Stimulated activated naive CD4-positive, alpha-beta T cell (primary cell): Measurements from ENCODE around the gene ST6GALNAC6.
"Not testable (repeated sequence)": the region's sequence is repeated elsewhere in the genome, so short reads cannot be mapped to it uniquely, and the experiment has no call there.

Experiments used
- DNase-seq, 6 experiments: peaks; one replicate each; lab custom pipeline; 2025; lab: John Stamatoyannopoulos, UW

ST6GALNAC6 gene

GRCh38 chr9:127893392-127893791, 6.0 kb downstream of the ST6GALNAC6 start:
- DNase-seq: no peak

DNA sequence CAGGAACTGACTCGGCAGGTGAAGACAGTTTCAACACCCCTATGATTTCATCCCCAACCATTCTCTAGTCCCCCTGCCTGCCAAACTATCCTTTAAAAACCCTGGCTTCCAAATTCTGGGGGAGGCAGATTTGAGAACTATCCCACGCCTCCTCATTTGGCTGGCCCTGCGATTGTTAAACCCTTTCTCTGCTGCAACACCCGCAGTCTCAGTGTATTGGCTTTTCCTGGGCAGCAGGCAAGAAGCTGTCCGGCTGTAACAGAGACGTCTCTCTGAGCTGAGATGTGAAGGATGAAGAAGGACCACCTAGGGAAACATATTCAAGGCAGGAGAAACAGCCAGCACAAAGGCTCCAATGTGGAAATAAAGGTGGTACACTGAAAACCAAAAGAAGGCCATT, 6.6 kb downstream of the ST6GALNAC6 start:
- DNase-seq: no peak

- DNase-seq: no peak
Observed at GRCh38 chr9:127890053-127890452, 9.3 kb downstream of the ST6GALNAC6 start.

DNA sequence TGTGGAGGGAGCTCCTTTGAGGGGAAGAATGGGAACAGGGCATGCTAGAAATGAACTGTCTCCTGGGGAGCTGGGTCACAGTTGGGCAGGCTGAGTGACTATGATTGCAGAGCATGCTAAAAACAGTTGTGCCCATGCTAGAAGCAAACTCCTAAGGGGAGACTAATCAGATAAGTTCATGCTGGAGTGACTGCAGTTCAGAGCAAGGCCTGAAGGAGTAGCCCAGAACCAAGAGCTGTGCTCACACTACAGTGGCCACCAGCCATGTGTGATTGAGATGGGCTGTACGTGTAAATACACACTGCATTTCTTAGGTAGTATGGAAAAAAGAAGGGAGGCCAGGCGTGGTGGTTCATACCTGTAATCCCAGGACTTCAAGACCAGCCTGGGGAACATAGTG, 11.6 kb downstream of the ST6GALNAC6 start:
- no peak for DNase-seq

- DNase-seq: no peak
Observed at GRCh38 chr9:127886401-127886972, 12.9 kb downstream of the ST6GALNAC6 start.

GRCh38 chr9:127885508-127886281, 13.7 kb downstream of the ST6GALNAC6 start:
- DNase-seq: no peak

- no peak for DNase-seq
Observed at GRCh38 chr9:127884976-127885490, 14.4 kb downstream of the ST6GALNAC6 start.

DNA sequence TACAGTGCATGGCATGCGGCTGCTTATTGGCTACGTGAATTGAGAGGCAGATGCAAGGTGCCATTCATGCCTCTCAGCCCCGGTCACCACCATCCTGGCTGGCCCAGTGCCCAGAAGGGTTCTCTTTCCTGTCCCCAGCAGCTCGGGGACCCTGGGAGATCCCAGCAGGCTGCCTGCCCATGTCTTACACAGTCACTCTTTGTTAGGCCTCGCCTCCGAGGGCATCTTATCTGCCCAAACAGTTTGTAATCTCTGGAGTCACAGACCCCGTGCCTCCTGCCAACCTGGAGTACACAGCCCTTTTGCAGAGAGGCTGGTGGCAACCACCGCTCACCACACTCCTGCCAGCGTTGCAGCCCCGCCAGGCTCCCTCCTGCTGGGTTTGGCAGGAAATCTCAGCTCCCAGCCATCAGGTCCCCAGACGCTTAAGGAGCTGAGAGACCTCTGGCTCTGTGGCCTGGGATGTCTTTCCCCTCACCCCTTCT, 14.9 kb downstream of the ST6GALNAC6 start:
- DNase-seq: no peak

DNA sequence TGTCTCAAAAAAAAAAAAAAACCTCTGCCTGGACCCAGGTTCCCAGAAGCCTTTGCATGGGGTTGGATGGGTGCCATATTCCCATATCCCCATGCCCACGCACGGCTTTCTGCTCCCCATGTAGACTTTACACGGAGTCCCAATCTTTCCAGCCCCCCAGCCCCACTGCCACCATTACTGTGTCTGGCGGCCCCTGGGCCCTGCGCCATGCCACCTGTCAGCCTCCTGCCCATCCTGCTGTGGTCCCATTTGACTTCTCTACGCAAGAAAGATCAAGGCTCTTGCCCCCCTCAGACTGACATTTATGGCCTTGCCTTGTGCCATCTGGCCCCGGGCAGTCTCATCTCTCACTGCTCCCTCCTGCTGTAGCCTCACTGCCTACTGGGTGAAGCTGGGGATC, 15.4 kb downstream of the ST6GALNAC6 start:
- no peak for DNase-seq

- DNase-seq: not testable (repeated sequence)
Observed at GRCh38 chr9:127881715-127882114, 17.7 kb downstream of the ST6GALNAC6 start.

DNA sequence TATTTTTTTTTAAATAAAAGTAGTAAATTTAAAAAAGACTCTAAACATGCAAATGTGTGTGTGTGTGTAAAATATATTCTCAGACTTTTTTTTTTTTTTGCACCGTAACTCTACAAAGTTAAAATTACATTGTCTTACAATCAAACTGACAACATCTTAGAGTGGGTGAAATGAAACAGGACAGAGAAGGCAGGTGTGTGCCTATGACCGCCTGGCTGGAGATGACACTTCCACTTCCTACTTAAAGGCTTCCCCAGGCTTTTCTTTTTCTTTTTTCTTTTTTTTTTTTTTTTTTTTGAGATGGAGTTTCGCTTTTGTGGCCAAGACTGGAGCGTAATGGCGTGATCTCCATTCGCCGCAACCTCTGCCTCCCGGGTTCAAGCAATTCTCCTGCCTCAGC, 19.3 kb downstream of the ST6GALNAC6 start:
- DNase-seq: no peak

DNA sequence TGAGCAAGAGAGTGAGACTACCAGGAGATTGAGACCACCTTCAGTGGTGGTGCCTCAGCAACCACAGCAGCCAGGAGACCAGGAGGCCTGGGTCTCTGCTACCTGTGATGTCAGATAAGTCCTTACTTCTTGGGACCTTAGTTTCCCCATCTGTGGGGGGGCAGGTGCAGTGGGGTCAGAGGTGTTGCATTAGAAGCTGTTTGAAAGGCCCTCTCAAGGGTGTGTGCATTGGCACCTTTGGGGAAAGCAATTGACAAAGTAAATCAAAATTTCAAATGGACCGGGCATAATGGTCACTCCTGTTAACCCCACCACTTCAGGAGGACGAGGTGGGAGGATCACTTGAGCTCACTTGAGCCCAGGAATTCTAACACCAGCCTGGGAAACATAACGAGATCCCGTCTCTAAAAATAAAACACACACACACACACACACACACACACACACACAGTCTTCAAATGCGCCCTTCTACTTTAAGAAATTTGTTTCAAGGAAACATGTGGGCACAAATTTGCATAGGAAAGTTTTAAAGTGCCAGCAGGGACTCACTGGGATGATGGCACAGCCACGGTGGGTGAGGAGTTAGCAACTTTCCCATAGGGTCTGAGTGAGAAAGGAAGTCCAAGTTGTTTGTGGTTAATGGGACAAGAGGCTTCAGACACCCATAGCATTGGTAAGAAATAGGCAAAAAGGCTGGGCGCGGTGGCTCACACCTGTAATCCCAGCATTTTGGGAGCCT, 20.6 kb downstream of the ST6GALNAC6 start:
- no peak for DNase-seq

GRCh38 chr9:127878001-127878651, 21.3 kb downstream of the ST6GALNAC6 start:
- no peak for DNase-seq

GRCh38 chr9:127877566-127877998, 21.8 kb downstream of the ST6GALNAC6 start, which contains the start of gene AK1:
Gene AK1, minus strand, starts transcription at chr9:127877675. Its CDS starts 3,058 bp downstream, at chr9:127874617.
- no peak for DNase-seq

GRCh38 chr9:127876764-127877562, 22.4 kb downstream of the ST6GALNAC6 start:
- DNase-seq: no peak

- no peak for DNase-seq
Observed at GRCh38 chr9:127876026-127876763, 23.2 kb downstream of the ST6GALNAC6 start.

DNA sequence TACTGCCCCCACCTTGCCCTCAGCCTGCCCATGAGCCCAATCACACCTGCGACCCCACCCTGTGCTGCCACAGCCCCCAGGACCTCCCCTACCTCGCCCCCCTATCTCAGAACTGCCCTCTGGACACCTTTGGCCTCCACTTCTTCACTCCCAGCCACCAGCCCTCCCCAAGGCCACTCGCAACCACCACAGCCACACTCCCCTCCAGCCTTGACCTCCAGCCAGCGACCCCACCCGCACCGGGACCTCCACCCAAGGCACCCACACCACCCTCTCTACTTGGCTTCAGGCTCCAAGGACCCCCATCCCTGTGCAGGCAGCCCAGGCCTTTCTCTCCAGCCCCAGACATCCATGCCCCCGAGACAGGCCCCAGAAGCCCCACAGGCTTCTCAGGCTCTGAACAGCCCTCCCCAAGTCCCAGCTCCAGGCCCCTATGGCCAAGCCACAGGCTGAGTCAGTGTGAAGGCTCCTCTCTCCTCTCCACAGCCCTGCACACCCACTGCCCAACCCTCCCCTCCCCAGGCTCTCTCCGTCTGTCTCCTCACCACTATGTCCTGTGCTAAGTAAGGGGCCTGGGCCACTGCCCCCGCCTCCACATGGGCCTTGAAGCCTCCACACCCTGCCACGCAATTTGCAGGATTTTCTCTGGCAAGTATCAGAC, 24.0 kb downstream of the ST6GALNAC6 start:
- no peak for DNase-seq

DNA sequence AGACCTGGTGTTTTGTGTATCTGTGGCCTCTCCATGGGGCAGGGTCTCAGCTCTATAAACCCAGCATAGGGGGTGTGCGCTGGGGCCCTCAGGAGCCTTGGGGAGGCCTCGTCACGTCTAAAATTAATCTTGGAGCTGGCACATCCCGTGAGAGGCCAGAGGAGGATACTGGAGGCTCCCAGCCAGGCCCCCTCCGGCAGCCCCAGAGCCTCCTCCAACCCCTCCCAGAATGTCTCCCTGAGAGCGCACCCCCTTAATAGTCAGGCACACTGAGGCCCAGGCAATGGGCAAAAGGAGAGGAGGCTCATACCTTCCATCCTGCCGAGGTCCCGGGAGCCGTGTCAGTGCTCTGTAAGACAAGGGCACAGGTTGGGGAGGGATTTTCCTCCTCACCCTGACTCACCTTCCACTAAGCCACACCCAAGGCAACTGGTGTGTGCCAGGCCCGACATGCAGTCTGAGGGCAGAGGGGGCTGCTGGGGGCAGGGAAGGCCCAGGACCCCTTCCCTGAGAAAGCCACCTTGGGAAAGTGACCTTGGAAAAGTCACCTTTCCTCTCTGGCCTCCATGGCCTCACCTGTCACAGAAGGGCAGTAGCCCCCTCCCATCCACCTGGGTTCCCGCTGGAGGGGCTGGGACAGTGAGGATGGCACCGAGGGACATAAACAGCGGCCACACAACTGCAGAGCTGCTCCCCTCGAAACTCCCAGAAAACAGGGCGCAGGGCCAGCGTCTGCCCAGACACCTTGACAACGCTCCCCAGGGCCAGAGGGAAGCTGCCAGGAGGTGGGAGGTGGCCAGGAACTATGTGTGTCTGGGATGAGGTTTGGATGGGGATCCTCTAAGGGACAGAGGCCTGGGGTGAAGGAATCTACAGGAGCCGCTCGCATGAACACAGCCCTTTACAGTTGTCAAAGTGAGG, 24.8 kb downstream of the ST6GALNAC6 start:
- no peak for DNase-seq

DNA sequence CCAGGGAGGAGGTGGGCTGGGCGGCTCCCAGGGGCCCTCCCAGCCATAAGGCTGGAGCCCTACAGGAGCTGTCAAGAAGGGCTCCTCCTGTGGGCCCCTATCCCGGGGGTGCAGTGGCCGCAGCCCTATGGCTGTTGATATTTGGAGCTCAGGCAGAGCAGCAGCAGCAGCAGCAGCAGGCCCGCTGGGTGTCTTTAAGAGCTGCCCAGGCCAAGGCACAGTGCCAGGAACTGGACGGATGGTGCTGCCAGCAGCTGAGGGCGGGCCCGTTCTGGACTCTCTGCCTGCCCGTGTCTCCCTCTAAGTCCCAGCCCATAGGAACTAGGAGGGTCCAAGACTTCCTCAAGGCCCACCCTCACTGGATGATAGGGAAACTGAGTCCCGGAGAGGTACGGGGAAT, 25.5 kb downstream of the ST6GALNAC6 start:
- no peak for DNase-seq
